SU-DHL-6 (cell line): ENCODE results near the gene SPSB2.

Experiments used
- H2AFZ ChIP-seq: fragments of 200-600 bp; sonication (generic); 2 replicates; pipeline ENCODE4 v1.6.1; 2014; ENCODE audit warnings: low read depth, mild to moderate bottlenecking, moderate library complexity, mixed read lengths, antibody characterized with exemption, low read length; ENCODE audit not compliant: severe bottlenecking
- H3F3A ChIP-seq: fragments of 200-600 bp; shearing (Covaris generic); 2 replicates; pipeline ENCODE4 v1.6.0; 2016; ENCODE audit warnings: antibody characterized with exemption, mild to moderate bottlenecking; ENCODE audit not compliant: insufficient read depth
- H3K27ac ChIP-seq: fragments of 200-600 bp; sonication (generic); 2 replicates; pipeline ENCODE4 v1.5.1; 2016; ENCODE audit warnings: low read depth, mild to moderate bottlenecking, low read length, moderate library complexity, mixed read lengths
- H3K27me3 ChIP-seq: fragments of 200-600 bp; sonication (generic), shearing (Covaris generic); 2 replicates; pipeline ENCODE4 v1.6.0; 2014; ENCODE audit warnings: mild to moderate bottlenecking, low read length
- H3K36me3 ChIP-seq: fragments of 200-600 bp; sonication (generic); 2 replicates; pipeline ENCODE4 v1.6.1; 2014; ENCODE audit warnings: mild to moderate bottlenecking, low read length, mixed read lengths
- H3K4me2 ChIP-seq: fragments of 300-600, 200-600 bp; shearing (Covaris generic), sonication (generic); 2 replicates; pipeline ENCODE4 v1.6.0; 2014; ENCODE audit warnings: low read length, low read depth, mild to moderate bottlenecking; ENCODE audit not compliant: poor library complexity, severe bottlenecking
- H3K4me3 ChIP-seq: fragments of 200-600 bp; sonication (generic); 2 replicates; pipeline ENCODE4 v1.5.1; 2014; ENCODE audit warnings: antibody characterized with exemption, low read length, mild to moderate bottlenecking, mixed read lengths; ENCODE audit not compliant: insufficient read depth, poor library complexity, severe bottlenecking
- H3K79me2 ChIP-seq: fragments of 200-600 bp; sonication (generic); 2 replicates; pipeline ENCODE4 v1.6.1; 2014; ENCODE audit warnings: mild to moderate bottlenecking, low read length, moderate library complexity; ENCODE audit not compliant: insufficient read depth
- H3K9ac ChIP-seq: fragments of 200-600 bp; sonication (generic); 2 replicates; pipeline ENCODE4 v1.7.0; 2014; ENCODE audit warnings: mild to moderate bottlenecking, low read length
- H3K9me2 ChIP-seq: fragments of 200-600 bp; sonication (generic); replicated peaks from 2 replicates; pipeline ENCODE4 v1.6.1; 2014; ENCODE audit warnings: low read length; ENCODE audit not compliant: insufficient read depth
- H3K9me3 ChIP-seq: fragments of 200-600 bp; sonication (generic); 2 replicates; pipeline ENCODE4 v1.6.1; 2014; ENCODE audit warnings: low read length, mixed read lengths; ENCODE audit not compliant: insufficient read depth
- H4K20me1 ChIP-seq: fragments of 200-600 bp; sonication (generic); 2 replicates; pipeline ENCODE4 v1.6.1; 2014; ENCODE audit warnings: low read depth, mild to moderate bottlenecking, antibody characterized with exemption, low read length, moderate library complexity, mixed read lengths
- EZH2phosphoT487 ChIP-seq: fragments of 200-600 bp; sonication (generic), shearing (Covaris generic); conservative IDR thresholded peaks from 2 replicates; pipeline ENCODE4 v1.6.1; 2018; ENCODE audit warnings: mild to moderate bottlenecking, antibody characterized with exemption, low read length, moderate library complexity, mixed read lengths
- TF ChIP-seq, protein P1 (sequence below): fragments of 200-600 bp; sonication (generic); IDR thresholded peaks from one replicate; pipeline ENCODE4 v1.5.1; 2017; ENCODE audit warnings: antibody characterized with exemption, mild to moderate bottlenecking, low read length, moderate library complexity; ENCODE audit not compliant: insufficient read depth, poor library complexity, severe bottlenecking

The SPSB2 gene

DNA sequence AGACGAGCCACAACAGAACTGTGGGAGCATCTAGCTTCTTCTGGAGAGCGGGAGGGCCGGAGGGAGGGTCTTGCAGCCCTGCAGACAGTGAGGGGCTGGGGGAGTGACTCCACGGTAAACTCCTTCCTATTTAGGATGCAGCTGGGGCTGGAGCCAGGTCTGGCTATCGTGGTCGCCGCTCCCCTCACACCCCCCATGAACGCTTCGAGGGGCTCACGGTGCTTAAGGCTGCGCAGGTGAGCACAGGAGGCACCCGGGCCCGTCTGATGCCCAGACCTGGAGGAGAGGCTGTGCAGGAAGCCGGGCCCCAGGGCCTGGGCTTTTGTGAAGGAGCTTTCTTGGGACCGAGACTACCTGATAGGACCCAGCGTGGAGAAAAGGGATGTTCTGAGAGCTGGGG lies 36.3 kb downstream of the SPSB2 start:
- Histone ChIP-seq H3K79me2 (no peaks in the 10 kb centered on the region), H3K9me3 (no peaks in the 10 kb centered on the region), H3K9me2 (no peaks in the 10 kb centered on the region), H2AFZ (no peak overlapping the region), H3K36me3 (no peaks in the 10 kb centered on the region), H4K20me1 (no peaks in the 10 kb centered on the region), H3K4me3 (no peak overlapping the region), H3K27me3 (no peaks in the 10 kb centered on the region), H3K9ac (no peak overlapping the region), H3K27ac (no peak overlapping the region), H3F3A (no peaks in the 10 kb centered on the region), H3K4me2 (no peak overlapping the region)
- TF ChIP-seq, protein P1, sequence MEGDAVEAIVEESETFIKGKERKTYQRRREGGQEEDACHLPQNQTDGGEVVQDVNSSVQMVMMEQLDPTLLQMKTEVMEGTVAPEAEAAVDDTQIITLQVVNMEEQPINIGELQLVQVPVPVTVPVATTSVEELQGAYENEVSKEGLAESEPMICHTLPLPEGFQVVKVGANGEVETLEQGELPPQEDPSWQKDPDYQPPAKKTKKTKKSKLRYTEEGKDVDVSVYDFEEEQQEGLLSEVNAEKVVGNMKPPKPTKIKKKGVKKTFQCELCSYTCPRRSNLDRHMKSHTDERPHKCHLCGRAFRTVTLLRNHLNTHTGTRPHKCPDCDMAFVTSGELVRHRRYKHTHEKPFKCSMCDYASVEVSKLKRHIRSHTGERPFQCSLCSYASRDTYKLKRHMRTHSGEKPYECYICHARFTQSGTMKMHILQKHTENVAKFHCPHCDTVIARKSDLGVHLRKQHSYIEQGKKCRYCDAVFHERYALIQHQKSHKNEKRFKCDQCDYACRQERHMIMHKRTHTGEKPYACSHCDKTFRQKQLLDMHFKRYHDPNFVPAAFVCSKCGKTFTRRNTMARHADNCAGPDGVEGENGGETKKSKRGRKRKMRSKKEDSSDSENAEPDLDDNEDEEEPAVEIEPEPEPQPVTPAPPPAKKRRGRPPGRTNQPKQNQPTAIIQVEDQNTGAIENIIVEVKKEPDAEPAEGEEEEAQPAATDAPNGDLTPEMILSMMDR = no peak
- TF ChIP-seq EZH2phosphoT487 = no peak

DNA sequence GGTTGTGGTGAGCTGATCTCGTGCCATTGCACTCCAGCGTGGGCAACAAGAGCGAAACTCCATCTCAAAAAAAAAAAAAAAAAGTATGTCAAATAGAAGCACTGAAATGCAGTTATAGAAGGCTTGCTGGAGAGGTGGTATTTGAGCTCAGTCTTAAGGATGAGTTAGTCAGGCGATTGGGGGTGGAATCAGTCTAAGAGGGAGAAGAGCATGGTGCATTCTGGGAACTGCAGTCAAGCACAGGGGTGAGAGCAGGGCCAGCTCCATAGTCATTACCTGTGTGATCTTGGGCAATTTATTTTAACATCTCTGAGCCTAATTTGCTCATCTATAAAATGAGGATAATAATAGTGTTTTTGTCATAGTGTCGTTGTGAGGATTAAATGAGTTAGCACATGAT lies 38.2 kb downstream of the SPSB2 start:
- no peaks in the 10 kb centered on the region for H3K79me2 ChIP-seq
- H3K4me3 ChIP-seq = no peak overlapping the region
- H3K9me2 ChIP-seq = no peaks in the 10 kb centered on the region
- TF ChIP-seq, protein P1 = no peak
- no peak for TF ChIP-seq EZH2phosphoT487
- H3K9ac ChIP-seq = no peak overlapping the region
- no peaks in the 10 kb centered on the region for H3K9me3 ChIP-seq
- no peaks in the 10 kb centered on the region for H4K20me1 ChIP-seq
- H3K36me3 ChIP-seq = no peaks in the 10 kb centered on the region
- no peaks in the 10 kb centered on the region for H3F3A ChIP-seq
- no peak overlapping the region for H3K27ac ChIP-seq
- no peak overlapping the region for H2AFZ ChIP-seq
- no peaks in the 10 kb centered on the region for H3K27me3 ChIP-seq
- H3K4me2 ChIP-seq = no peak overlapping the region

DNA sequence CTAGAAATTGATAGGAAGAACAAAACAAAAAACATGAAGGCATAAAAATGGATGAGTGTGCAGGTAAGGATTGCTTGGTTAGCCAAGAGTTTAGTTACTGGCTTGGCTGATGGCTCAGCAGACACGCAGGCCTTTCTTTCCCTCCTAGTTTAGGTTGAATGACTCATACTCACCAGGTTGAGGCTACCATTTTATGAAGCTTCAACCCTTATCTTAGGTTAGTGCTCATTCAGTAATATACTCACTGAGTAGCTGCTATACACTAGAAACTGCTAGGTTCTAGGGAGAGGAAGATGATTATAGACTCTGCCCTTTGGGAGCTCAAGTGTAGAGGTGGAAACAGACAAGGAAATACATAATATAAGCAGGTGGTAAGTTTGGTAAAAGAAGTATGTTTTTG lies 38.8 kb downstream of the SPSB2 start:
- no peak overlapping the region for H3K4me2 ChIP-seq
- H3K9ac ChIP-seq = no peak overlapping the region
- H3K36me3 ChIP-seq = no peaks in the 10 kb centered on the region
- H3F3A ChIP-seq = no peaks in the 10 kb centered on the region
- H3K27me3 ChIP-seq = no peaks in the 10 kb centered on the region
- H3K79me2 ChIP-seq = no peaks in the 10 kb centered on the region
- H3K9me2 ChIP-seq = no peaks in the 10 kb centered on the region
- TF ChIP-seq, protein P1 = no peak
- no peak overlapping the region for H2AFZ ChIP-seq
- no peaks in the 10 kb centered on the region for H3K9me3 ChIP-seq
- H3K4me3 ChIP-seq = no peak overlapping the region
- H3K27ac ChIP-seq = no peak overlapping the region
- no peaks in the 10 kb centered on the region for H4K20me1 ChIP-seq
